Ishikawa (cell line): ENCODE data around the gene TARS3.

Source experiments
- CEBPB ChIP-seq: IDR thresholded peaks from 2 replicates; pipeline ENCODE4 v1.6.1; 2012
- CREB1 ChIP-seq: IDR thresholded peaks from 2 replicates; pipeline ENCODE4 v1.6.1; 2012; ENCODE audit warnings: low read depth
- EGR1 ChIP-seq: IDR thresholded peaks from 2 replicates; pipeline ENCODE4 v1.6.1; 2012
- EP300 ChIP-seq: IDR thresholded peaks from 2 replicates; pipeline ENCODE4 v1.6.1; 2012; ENCODE audit warnings: borderline replicate concordance
- FOXM1 ChIP-seq: IDR thresholded peaks from 2 replicates; pipeline ENCODE4 v1.6.1; 2012; ENCODE audit warnings: low read depth, borderline replicate concordance
- MAX ChIP-seq: IDR thresholded peaks from 2 replicates; pipeline ENCODE4 v1.6.1; 2012
- NFIC ChIP-seq: IDR thresholded peaks from 2 replicates; pipeline ENCODE4 v1.6.1; 2012
- RAD21 ChIP-seq: IDR thresholded peaks from 2 replicates; pipeline ENCODE4 v1.6.1; 2012; ENCODE audit warnings: low read depth
- REST ChIP-seq: IDR thresholded peaks from 2 replicates; pipeline ENCODE4 v1.6.1; 2012; ENCODE audit warnings: low read depth, mild to moderate bottlenecking
- TAF1 ChIP-seq: IDR thresholded peaks from 2 replicates; pipeline ENCODE4 v1.6.1; 2012; ENCODE audit warnings: low read depth, mild to moderate bottlenecking
- TCF12 ChIP-seq: IDR thresholded peaks from 2 replicates; pipeline ENCODE4 v1.6.1; 2012; ENCODE audit warnings: low read depth
- TEAD4 ChIP-seq: IDR thresholded peaks from 2 replicates; pipeline ENCODE4 v1.6.1; 2012
- USF1 ChIP-seq: IDR thresholded peaks from 2 replicates; pipeline ENCODE4 v1.6.1; 2012
- YY1 ChIP-seq: IDR thresholded peaks from 2 replicates; pipeline ENCODE4 v1.6.1; 2012; ENCODE audit warnings: low read depth
- ZBTB7A ChIP-seq: IDR thresholded peaks from 2 replicates; pipeline ENCODE4 v1.6.1; 2012; ENCODE audit warnings: low read depth

Gene TARS3

GRCh38 chr15:101646672-101647071 is 77.6 kb downstream of the TARS3 start:
- TF ChIP-seq USF1 (no peak), EGR1 (no peak), TAF1 (no peak), ZBTB7A (no peak), REST (no peak), CEBPB (no peak), YY1 (no peak), TEAD4 (no peak), MAX (no peak), TCF12 (no peak)

GRCh38 chr15:101642361-101642760 is 81.9 kb downstream of the TARS3 start:
- TF ChIP-seq YY1 (no peak), EP300 (no peak), REST (no peak), CEBPB (no peak), ZBTB7A (no peak), NFIC (no peak), EGR1 (no peak), TEAD4 (no peak), TCF12 (no peak), CREB1 (no peak)

- TF ChIP-seq ZBTB7A (no peak), FOXM1 (no peak), TCF12 (no peak), EGR1 (no peak), CEBPB (0 out of 2 replicates have a peak, but pooled peaks have one; percentile 19), RAD21 (no peak), YY1 (no peak), CREB1 (no peak), REST (no peak), TAF1 (no peak), USF1 (no peak), MAX (no peak), EP300 (peak; percentile 40; the same call in 1 of the 2 replicates), NFIC (no peak), TEAD4 (no peak)
Observed at GRCh38 chr15:101641894-101642293, 82.4 kb downstream of the TARS3 start.

- TF ChIP-seq RAD21 = peak; percentile 90
- no peak for TF ChIP-seq TEAD4
Observed at GRCh38 chr15:101641129-101641764, 83.0 kb downstream of the TARS3 start.

- TF ChIP-seq CREB1 (no peak), TCF12 (no peak), FOXM1 (no peak), USF1 (no peak), EP300 (no peak), RAD21 (no peak), TEAD4 (no peak), YY1 (no peak), CEBPB (no peak), EGR1 (no peak), MAX (no peak), ZBTB7A (no peak), TAF1 (no peak), REST (no peak), NFIC (no peak)
Observed at GRCh38 chr15:101639667-101640066, 84.6 kb downstream of the TARS3 start.
